ENCODE measurements around the gene TMEM217.
A peak's percentile ranks its signal among the peaks of the same experiment; 100 is the strongest.

Gene TMEM217

GRCh38 chr6:37169496-37170272 lies 88.3 kb downstream of the TMEM217 start, which contains the start of gene PIM1:
PIM1 (plus strand) TSS chr6:37170152; CDS start chr6:37170576, 424 bp downstream.
- DNase-seq (ENCODE audit: low read depth): peak; percentile 64

- peak; percentile 16 for DNase-seq (ENCODE audit: low read depth)
Measured at GRCh38 chr6:37168811-37169495, 89.0 kb downstream of the TMEM217 start.

- DNase-seq (ENCODE audit: low read depth): no peak
Measured at GRCh38 chr6:37168163-37168758, 89.7 kb downstream of the TMEM217 start.

- no peak for DNase-seq (ENCODE audit: low read depth)
Measured at GRCh38 chr6:37162740-37163139, 95.2 kb downstream of the TMEM217 start.
